ENCODE measurements around the gene TMPRSS15.

DNA sequence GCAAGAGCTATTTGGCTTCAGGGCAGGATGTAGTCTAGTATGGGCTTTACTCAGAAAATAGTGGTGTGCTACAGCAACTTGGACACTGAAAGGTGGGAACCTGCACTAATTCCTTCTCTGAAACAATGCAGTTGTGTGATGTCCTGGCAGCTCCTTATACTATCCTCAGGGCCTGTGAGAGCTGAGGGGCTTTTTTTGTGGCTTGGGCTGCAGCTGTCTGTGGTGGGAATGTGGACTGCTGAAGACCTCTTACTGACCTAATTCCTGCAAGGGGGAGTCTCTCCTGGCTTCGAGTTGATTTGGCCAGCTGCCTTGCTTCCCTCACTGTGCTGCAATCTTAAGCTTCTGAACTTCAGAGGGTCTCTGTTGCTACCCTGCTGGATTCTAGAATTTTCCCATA, 181.2 kb downstream of the TMPRSS15 start:
- TF ChIP-seq, protein P1, sequence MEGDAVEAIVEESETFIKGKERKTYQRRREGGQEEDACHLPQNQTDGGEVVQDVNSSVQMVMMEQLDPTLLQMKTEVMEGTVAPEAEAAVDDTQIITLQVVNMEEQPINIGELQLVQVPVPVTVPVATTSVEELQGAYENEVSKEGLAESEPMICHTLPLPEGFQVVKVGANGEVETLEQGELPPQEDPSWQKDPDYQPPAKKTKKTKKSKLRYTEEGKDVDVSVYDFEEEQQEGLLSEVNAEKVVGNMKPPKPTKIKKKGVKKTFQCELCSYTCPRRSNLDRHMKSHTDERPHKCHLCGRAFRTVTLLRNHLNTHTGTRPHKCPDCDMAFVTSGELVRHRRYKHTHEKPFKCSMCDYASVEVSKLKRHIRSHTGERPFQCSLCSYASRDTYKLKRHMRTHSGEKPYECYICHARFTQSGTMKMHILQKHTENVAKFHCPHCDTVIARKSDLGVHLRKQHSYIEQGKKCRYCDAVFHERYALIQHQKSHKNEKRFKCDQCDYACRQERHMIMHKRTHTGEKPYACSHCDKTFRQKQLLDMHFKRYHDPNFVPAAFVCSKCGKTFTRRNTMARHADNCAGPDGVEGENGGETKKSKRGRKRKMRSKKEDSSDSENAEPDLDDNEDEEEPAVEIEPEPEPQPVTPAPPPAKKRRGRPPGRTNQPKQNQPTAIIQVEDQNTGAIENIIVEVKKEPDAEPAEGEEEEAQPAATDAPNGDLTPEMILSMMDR (IDR thresholded peaks at IDR 0.05; ENCODE audit: low read length): no peak
- TF ChIP-seq EZH2 (IDR thresholded peaks at IDR 0.05; ENCODE audit: borderline replicate concordance, low read length): no peak

All from OCI-LY1 (cell line).